Measurements from ENCODE around the gene NPLOC4. TPM values are rescaled to one million over a fixed set of nuclear protein-coding genes. Genes with fewer than 3 reads are reported as not detected.

The NPLOC4 gene
- total RNA-seq, 4 donors from 2014 or later: 176 to 290 (median 263) TPM

DNA sequence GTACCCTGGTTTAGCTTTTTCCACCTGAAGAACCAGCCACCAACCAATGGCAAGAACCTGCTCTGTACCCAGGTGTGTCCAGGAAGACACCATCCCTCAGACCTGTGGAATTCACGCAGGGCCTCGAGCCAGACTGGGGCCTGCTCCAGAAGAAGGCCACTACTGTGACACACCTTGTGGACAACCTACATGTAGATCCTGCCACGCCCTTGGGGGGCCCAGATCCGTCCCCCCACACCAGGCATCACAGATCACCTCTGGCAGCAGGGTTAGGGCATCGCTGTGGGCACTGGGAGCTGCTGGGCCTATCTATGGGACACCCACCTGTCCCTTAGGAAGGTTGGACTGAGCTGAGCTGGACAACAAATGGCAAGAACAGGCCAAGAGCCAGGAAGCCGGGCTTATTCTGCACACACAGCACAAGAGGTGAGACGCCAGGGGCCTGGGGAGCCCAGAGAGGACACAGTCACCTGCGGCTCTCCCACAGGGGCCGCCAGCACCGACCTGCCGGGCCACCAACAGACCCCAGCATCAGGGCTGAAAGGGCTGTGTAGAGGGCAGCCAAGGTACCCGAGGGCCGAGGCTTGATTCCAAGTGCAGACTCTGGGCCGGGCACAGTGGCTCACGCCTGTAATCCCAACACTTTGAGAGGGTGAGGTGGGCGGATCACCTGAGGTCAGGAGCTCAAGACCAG is 92.5 kb downstream of the NPLOC4 start:
- no peak for ATAC-seq
- no peak overlapping the region for H3K27ac ChIP-seq
- H3K36me3 ChIP-seq: peaks cover 0 to 78% of the 10 kb centered on the region in 2 donors
- H3K4me3 ChIP-seq: no peak overlapping the region
- intact Hi-C loops (cut with DNase I; ENCODE audit: low total_unique reads): no loop called here
- TF ChIP-seq, protein P1, sequence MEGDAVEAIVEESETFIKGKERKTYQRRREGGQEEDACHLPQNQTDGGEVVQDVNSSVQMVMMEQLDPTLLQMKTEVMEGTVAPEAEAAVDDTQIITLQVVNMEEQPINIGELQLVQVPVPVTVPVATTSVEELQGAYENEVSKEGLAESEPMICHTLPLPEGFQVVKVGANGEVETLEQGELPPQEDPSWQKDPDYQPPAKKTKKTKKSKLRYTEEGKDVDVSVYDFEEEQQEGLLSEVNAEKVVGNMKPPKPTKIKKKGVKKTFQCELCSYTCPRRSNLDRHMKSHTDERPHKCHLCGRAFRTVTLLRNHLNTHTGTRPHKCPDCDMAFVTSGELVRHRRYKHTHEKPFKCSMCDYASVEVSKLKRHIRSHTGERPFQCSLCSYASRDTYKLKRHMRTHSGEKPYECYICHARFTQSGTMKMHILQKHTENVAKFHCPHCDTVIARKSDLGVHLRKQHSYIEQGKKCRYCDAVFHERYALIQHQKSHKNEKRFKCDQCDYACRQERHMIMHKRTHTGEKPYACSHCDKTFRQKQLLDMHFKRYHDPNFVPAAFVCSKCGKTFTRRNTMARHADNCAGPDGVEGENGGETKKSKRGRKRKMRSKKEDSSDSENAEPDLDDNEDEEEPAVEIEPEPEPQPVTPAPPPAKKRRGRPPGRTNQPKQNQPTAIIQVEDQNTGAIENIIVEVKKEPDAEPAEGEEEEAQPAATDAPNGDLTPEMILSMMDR (IDR thresholded peaks at IDR 0.05 in 4 of 5, conservative IDR thresholded peaks at IDR 0.05 in 1 of 5): no peak
- TF ChIP-seq POLR2A (IDR thresholded peaks at IDR 0.05): no peak
- H3K27me3 ChIP-seq: no peaks in the 10 kb centered on the region
- in situ Hi-C loops (cut with MboI; ENCODE audit: low sequenced_read_pairs in 4 of 4): no loop called here
- H3K9me3 ChIP-seq: no peaks in the 10 kb centered on the region
- no peaks in the 10 kb centered on the region for H3K4me1 ChIP-seq
- no peak for DNase-seq

DNA sequence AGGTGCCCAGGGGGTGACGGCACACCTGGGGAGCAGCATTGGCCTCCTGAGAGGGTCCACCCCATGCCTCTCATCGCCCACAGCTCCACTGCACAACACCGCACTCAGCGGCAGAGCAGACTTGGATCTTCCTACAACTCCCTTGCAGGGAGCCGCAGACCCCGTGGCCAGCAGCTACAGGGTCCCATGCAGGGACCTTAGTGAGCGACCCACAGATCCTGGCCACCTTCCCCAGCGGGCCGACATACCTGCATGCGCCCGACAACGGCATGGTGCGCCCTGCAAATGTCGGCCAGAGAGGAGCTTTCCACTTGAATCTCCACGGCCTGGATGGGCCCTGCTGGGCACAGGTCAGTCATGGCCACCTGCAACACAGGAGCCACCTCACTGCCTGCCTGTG is 93.2 kb downstream of the NPLOC4 start:
- TF ChIP-seq POLR2A (IDR thresholded peaks at IDR 0.05): no peak
- TF ChIP-seq, protein P1 (IDR thresholded peaks at IDR 0.05 in 4 of 5, conservative IDR thresholded peaks at IDR 0.05 in 1 of 5): no peak
- no peak for ATAC-seq
- Histone ChIP-seq H3K9me3 (no peaks in the 10 kb centered on the region), H3K4me1 (no peaks in the 10 kb centered on the region), H3K4me3 (no peak overlapping the region), H3K27me3 (no peaks in the 10 kb centered on the region), H3K27ac (no peak overlapping the region), H3K36me3 (peaks cover 0 to 78% of the 10 kb centered on the region in 2 donors)
- in situ Hi-C loops (cut with MboI; ENCODE audit: low sequenced_read_pairs in 4 of 4): no loop called here
- intact Hi-C loops (cut with DNase I; ENCODE audit: low total_unique reads): no loop called here
- DNase-seq: no peak

DNA sequence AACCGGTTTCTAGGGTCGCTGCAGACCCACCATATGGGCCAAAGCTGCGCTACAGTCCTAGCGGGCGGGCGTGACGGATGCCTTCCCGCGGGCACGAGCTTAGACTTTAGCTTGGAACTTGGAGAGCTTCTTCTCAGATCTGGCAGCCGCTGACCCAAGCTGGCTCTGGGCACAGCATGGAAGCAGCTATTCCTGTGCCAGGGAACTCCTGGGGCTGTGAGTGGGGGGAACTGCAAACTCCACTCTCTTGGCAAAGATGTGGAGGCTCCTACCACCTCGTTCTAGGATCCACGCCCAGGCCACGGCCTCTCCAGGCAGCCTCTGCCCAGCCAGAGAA is 93.6 kb downstream of the NPLOC4 start:
- ATAC-seq: no peak
- Histone ChIP-seq H3K27ac (no peak overlapping the region), H3K4me1 (peaks cover 0 to 3% of the 10 kb centered on the region in 2 donors), H3K4me3 (no peak overlapping the region), H3K27me3 (no peaks in the 10 kb centered on the region), H3K9me3 (no peaks in the 10 kb centered on the region), H3K36me3 (peaks cover 0 to 74% of the 10 kb centered on the region in 2 donors)
- TF ChIP-seq, protein P1 (IDR thresholded peaks at IDR 0.05 in 4 of 5, conservative IDR thresholded peaks at IDR 0.05 in 1 of 5): no peak
- TF ChIP-seq POLR2A (IDR thresholded peaks at IDR 0.05): no peak
- no peak for DNase-seq
- intact Hi-C loops (cut with DNase I; ENCODE audit: low total_unique reads): no loop called here
- in situ Hi-C loops (cut with MboI; ENCODE audit: low sequenced_read_pairs in 4 of 4): no loop called here

- H3K36me3 ChIP-seq: peaks cover 0 to 68% of the 10 kb centered on the region in 2 donors
- intact Hi-C loops (cut with DNase I; ENCODE audit: low total_unique reads): no loop called here
- in situ Hi-C loops (cut with MboI; ENCODE audit: low sequenced_read_pairs in 4 of 4): no loop called here
- H3K4me1 ChIP-seq: peaks cover 5 to 9% of the 10 kb centered on the region in 2 donors
- no peaks in the 10 kb centered on the region for H3K27me3 ChIP-seq
- DNase-seq (no peak), ATAC-seq (no peak)
- no peak overlapping the region for H3K27ac ChIP-seq
- no peak overlapping the region for H3K4me3 ChIP-seq
- TF ChIP-seq POLR2A (IDR thresholded peaks at IDR 0.05): no peak
- TF ChIP-seq, protein P1 (IDR thresholded peaks at IDR 0.05 in 4 of 5, conservative IDR thresholded peaks at IDR 0.05 in 1 of 5): no peak
- H3K9me3 ChIP-seq: no peaks in the 10 kb centered on the region
These were observed 94.2 kb downstream of the NPLOC4 start for GRCh38 chr17:81542431-81543338.

Data from gastrocnemius medialis (tissue), 4 donors.